HepG2 (cell line): Measurements from ENCODE around the gene ZC3H18. TPM values are rescaled to one million over a fixed set of nuclear protein-coding genes. Genes with fewer than 3 reads are reported as not detected.

Source experiments
- AGO2 ChIP-seq: fragments of 200-400 bp; formaldehyde crosslinking; optimal IDR thresholded peaks from 2 replicates; pipeline ENCODE3; 2017; ENCODE audit warnings: mild to moderate bottlenecking, low read depth, low read length, moderate library complexity
- FOXO1 ChIP-seq: sonication (generic); formaldehyde crosslinking; IDR thresholded peaks from 2 replicates; pipeline ENCODE4 v1.4.0; 2020; ENCODE audit warnings: missing genetic modification reagents
- JUN ChIP-seq: sonication (generic); formaldehyde crosslinking; IDR thresholded peaks from 2 replicates; pipeline ENCODE4 v1.4.0; 2020; ENCODE audit warnings: mild to moderate bottlenecking, missing genetic modification reagents
- KDM5B ChIP-seq: sonication (generic); formaldehyde crosslinking; IDR thresholded peaks from 2 replicates; pipeline ENCODE4 v1.4.0; 2020; ENCODE audit warnings: missing genetic modification reagents, mild to moderate bottlenecking, borderline replicate concordance
- MEIS1 ChIP-seq: sonication (generic); formaldehyde crosslinking; IDR thresholded peaks from 2 replicates; pipeline ENCODE4 v1.9.0; 2021; ENCODE audit warnings: mild to moderate bottlenecking, missing genetic modification reagents, moderate library complexity, borderline replicate concordance
- PHF20 ChIP-seq: sonication (generic); formaldehyde crosslinking; IDR thresholded peaks from 2 replicates; pipeline ENCODE4 v1.5.0; 2020; ENCODE audit warnings: mild to moderate bottlenecking, missing genetic modification reagents
- PITX1 ChIP-seq: sonication (generic); formaldehyde crosslinking; IDR thresholded peaks from 2 replicates; pipeline ENCODE4 v1.5.1; 2020; ENCODE audit warnings: mild to moderate bottlenecking, missing genetic modification reagents
- PRDM10 ChIP-seq: sonication (generic); formaldehyde crosslinking; IDR thresholded peaks from 2 replicates; pipeline ENCODE4 v1.4.0; 2020; ENCODE audit warnings: low read depth, missing genetic modification reagents
- YY1 ChIP-seq: IDR thresholded peaks from 2 replicates; pipeline ENCODE4 v1.6.1; 2011; ENCODE audit warnings: low read length, low read depth, moderate library complexity, mild to moderate bottlenecking; ENCODE audit not compliant: insufficient read depth, insufficient replicate concordance
- ZMYM4 ChIP-seq: sonication (generic); formaldehyde crosslinking; IDR thresholded peaks from 2 replicates; pipeline ENCODE4 v1.8.1; 2023; ENCODE audit warnings: mild to moderate bottlenecking, missing genetic modification reagents
- ZNF317 ChIP-seq: sonication (generic); formaldehyde crosslinking; IDR thresholded peaks from 2 replicates; pipeline ENCODE4 v1.5.0; 2020; ENCODE audit warnings: mild to moderate bottlenecking, missing genetic modification reagents
- ZNF362 ChIP-seq: sonication (generic); formaldehyde crosslinking; IDR thresholded peaks from 2 replicates; pipeline ENCODE4 v1.4.0; 2020; ENCODE audit warnings: missing genetic modification reagents, mild to moderate bottlenecking, borderline replicate concordance
- ZNF546 ChIP-seq: sonication (generic); formaldehyde crosslinking; conservative IDR thresholded peaks from 2 replicates; pipeline ENCODE4 v1.8.1; 2023; ENCODE audit warnings: mild to moderate bottlenecking, missing genetic modification reagents
- ZNF660 ChIP-seq: sonication (generic); formaldehyde crosslinking; IDR thresholded peaks from 2 replicates; pipeline ENCODE4 v1.5.1; 2020; ENCODE audit warnings: mild to moderate bottlenecking, low read depth, missing genetic modification reagents, borderline replicate concordance
- ZNF674 ChIP-seq: sonication (generic); formaldehyde crosslinking; IDR thresholded peaks from 2 replicates; pipeline ENCODE4 v1.5.0; 2020; ENCODE audit warnings: low read depth, mild to moderate bottlenecking, missing genetic modification reagents
- ZNF776 ChIP-seq: sonication (generic); formaldehyde crosslinking; IDR thresholded peaks from 2 replicates; pipeline ENCODE4 v1.4.0; 2020; ENCODE audit warnings: mild to moderate bottlenecking, missing genetic modification reagents
- ZNF841 ChIP-seq: sonication (generic); formaldehyde crosslinking; IDR thresholded peaks from 2 replicates; pipeline ENCODE4 v1.8.1; 2023; ENCODE audit warnings: missing genetic modification reagents, borderline replicate concordance
- polyA plus RNA-seq, 8 experiments: library from polyadenylated mRNA; depleted of rRNA in 3 of 8; stranded (reverse) in 7 of 8; unstranded in 1 of 8; fragments of >200 nt; fragmentation: Illumina TruSeq in 4 of 8; extraction: Trizol in 4 of 8; gene quantifications; 2 replicates each; pipeline versions ENCODE4 v1.2.1 to v1.2.3, GENCODE V29; 2011 to 2016; ENCODE audit warnings: low read depth in 4 of 8, missing spikeins in 1 of 8, mixed read lengths in 1 of 8; ENCODE audit not compliant: insufficient read depth in 1 of 8
- total RNA-seq, 5 experiments: library from RNA; depleted of rRNA; stranded (reverse); fragments of >200 nt; fragmentation: Illumina TruSeq; extraction: Trizol; gene quantifications; 2 replicates each; pipeline ENCODE4 v1.2.3, GENCODE V29; 2016; ENCODE audit warnings: low read depth in 1 of 5
- TF ChIP-seq, protein P1 (sequence below): sonication (generic); formaldehyde crosslinking; IDR thresholded peaks from 2 replicates; pipeline ENCODE4 v1.4.0; 2020; ENCODE audit warnings: missing genetic modification reagents
- TF ChIP-seq, protein P2 (sequence below): IDR thresholded peaks from 2 replicates; pipeline ENCODE4 v1.6.1; 2016; ENCODE audit warnings: low read depth, control low read depth
- TF ChIP-seq, protein P3 (sequence below): sonication (generic); formaldehyde crosslinking; IDR thresholded peaks from 2 replicates; pipeline ENCODE4 v1.4.0; 2020; ENCODE audit warnings: missing genetic modification reagents

The ZC3H18 gene
- total and polyA plus RNA-seq, 2 of the 13 experiments (the other 11 are each of a cell fraction or from before 2014, with no cell fraction given) = 11.2 to 27.4 TPM

DNA sequence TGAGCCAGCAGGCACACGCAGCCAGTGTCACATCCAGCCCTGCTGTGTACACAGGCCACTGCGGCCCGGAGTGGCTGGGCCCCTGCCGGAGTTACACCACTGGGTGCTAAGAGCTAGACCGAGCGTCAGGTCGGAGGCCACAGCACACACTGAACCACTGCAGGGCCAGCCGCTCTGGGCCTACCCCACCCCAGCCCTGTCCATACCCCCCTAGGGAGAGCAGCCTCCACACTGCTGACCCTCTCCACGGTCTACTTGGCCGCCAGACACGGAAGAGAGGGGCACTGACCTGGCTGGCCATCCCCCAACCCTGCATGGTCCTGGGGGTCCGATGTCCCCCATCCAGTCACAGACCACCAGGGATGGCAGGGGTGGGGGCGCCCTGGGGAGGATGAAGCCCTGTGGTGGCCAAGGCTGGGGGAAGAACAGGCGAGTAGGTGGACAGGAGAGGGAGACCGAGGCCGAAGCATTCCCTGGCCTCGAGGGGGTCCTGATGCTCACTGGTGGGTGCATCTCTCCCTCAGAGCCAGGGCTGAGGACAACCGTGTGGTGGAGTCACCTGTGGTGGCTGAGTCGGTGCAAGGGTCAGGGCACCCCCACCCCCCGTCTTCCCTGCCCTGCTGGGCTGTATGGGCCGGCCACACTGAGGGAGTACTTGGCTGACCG is 34.9 kb upstream of the ZC3H18 start (continued):
- no peak for TF ChIP-seq PRDM10 (CRISPR knock-in tag)
- no peak for TF ChIP-seq ZNF841 (CRISPR knock-in tag)
- TF ChIP-seq, protein P1, sequence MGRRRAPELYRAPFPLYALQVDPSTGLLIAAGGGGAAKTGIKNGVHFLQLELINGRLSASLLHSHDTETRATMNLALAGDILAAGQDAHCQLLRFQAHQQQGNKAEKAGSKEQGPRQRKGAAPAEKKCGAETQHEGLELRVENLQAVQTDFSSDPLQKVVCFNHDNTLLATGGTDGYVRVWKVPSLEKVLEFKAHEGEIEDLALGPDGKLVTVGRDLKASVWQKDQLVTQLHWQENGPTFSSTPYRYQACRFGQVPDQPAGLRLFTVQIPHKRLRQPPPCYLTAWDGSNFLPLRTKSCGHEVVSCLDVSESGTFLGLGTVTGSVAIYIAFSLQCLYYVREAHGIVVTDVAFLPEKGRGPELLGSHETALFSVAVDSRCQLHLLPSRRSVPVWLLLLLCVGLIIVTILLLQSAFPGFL (CRISPR knock-in tag) = no peak
- TF ChIP-seq AGO2 = peak; percentile 96
- TF ChIP-seq ZNF776 (CRISPR knock-in tag) = no peak
- TF ChIP-seq, protein P2, sequence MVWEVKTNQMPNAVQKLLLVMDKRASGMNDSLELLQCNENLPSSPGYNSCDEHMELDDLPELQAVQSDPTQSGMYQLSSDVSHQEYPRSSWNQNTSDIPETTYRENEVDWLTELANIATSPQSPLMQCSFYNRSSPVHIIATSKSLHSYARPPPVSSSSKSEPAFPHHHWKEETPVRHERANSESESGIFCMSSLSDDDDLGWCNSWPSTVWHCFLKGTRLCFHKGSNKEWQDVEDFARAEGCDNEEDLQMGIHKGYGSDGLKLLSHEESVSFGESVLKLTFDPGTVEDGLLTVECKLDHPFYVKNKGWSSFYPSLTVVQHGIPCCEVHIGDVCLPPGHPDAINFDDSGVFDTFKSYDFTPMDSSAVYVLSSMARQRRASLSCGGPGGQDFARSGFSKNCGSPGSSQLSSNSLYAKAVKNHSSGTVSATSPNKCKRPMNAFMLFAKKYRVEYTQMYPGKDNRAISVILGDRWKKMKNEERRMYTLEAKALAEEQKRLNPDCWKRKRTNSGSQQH (CRISPR knock-in tag) = no peak
- TF ChIP-seq ZNF674 = no peak
- no peak for TF ChIP-seq YY1
- no peak for TF ChIP-seq PITX1
- no peak for TF ChIP-seq KDM5B (CRISPR knock-in tag)
- TF ChIP-seq ZNF362 (CRISPR knock-in tag) = no peak
- no peak for TF ChIP-seq ZNF660 (CRISPR knock-in tag)
- TF ChIP-seq, protein P3, sequence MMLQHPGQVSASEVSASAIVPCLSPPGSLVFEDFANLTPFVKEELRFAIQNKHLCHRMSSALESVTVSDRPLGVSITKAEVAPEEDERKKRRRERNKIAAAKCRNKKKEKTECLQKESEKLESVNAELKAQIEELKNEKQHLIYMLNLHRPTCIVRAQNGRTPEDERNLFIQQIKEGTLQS (CRISPR knock-in tag) = no peak
- no peak for TF ChIP-seq PHF20 (CRISPR knock-in tag)
- no peak for TF ChIP-seq ZMYM4 (CRISPR knock-in tag)
- TF ChIP-seq JUN (CRISPR knock-in tag) = no peak
- TF ChIP-seq ZNF546 = no peak
- no peak for TF ChIP-seq ZNF317 (CRISPR knock-in tag)
- no peak for TF ChIP-seq MEIS1 (CRISPR knock-in tag)
- TF ChIP-seq FOXO1 = no peak
